Measurements from ENCODE around the gene EIF4E1B.
A peak's percentile ranks its signal among the peaks of the same experiment; 100 is the strongest.

The EIF4E1B gene

GRCh38 chr5:176667637-176668036 is 37.2 kb downstream of the EIF4E1B start:
- DNase-seq: no peak

- no peak for DNase-seq
These were observed 40.0 kb downstream of the EIF4E1B start for GRCh38 chr5:176670449-176670848.

- no peak for DNase-seq
These were observed 40.9 kb downstream of the EIF4E1B start for GRCh38 chr5:176671399-176671798.

- no peak for DNase-seq
These were observed 41.6 kb downstream of the EIF4E1B start for GRCh38 chr5:176671890-176672747.

DNA sequence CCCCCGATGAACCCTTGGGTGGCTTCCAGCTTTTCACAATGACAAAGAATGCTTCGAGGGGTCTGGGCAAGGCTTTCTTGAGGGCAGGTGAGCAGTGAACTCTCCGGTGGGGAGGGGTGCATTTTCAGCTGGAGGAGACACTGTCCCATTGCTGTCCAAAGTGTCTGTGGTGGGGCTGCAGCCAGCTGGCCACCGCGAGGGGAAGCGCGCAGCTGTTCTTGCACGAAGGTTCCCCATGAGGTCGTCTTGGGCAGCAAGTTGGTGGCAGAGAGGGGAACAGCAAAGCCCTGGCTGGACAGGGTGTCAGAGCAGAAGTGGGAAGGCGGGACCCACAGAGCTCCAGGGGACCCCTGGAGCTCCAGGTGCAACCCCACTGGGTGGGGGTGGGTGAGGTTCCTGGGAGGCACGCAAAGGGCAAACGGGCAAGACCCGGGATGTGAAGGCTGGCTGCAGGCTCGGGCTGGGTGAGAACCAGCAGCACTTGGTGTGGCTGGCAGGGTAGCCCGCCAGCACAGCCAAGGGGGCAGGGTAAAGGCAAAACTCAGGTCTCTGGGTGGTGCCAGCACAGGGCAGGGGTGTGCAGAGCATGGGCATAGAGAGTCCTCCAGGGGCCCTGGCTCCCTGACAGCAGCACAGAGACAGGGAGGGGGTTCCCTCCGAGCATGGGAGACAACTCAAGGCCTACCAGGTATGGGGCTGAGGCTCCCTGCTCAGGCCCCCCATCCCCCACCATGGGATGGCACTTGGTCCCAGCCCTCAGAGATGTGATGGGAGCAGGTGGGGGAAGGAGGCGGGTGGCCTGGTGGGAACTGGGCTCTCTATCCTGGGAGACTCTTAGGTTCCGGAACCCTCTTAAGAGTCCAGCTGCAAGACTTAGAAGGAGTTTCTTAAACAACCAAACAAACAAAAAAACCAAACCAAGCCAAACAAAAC is 43.4 kb downstream of the EIF4E1B start:
- DNase-seq: no peak

DNA sequence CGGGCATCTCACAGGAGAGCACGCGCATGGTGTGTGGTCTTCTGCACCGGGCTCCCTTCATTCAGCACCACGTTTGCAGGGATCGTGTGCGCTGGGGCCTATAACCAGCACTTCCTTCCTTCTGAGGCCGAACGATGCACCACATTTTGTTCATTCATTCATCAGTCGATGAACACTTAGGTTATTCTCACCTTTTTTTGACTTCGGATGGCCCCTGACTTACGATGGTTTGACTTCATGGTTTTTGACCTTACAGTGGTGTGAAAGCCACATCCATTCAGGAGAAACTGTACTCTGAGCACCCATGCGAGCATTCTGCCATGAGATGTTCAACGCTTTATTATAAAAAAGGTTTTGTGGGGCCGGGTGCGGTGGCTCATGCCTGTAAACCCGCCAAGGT is 44.3 kb downstream of the EIF4E1B start:
- DNase-seq: no peak

DNA sequence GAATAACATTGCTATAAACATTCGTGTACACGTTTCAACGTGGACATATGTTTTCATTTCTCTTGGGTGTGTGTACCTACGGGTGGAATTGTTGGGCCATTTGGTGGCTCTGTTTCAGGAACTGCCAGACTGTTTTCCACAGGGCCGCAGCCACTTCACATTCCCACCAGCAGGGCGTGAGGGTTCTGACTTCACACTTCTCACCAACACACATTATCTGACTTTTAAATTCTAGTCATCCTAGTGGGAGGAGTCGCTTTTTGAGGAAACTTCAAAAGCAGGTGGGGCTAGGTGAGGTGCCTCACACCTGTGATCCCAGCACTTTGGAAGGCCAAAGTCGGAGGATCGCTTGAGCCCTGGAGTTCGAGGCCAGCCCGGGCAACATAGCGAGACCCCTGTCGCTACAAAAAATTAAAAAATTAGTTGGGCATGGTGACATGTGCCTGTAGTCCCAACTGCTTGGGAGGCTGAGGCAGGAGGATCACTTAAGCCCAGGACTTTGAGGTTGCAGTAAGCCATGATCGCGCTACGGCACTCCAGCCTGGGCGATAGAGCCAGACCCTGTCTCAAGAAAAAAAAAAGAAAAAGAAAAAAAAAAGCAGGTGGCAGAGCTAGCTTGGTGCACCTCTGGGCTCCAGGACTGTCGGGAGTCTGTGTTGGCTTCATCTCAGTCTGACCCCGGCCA is 45.3 kb downstream of the EIF4E1B start:
- DNase-seq: no peak

- no peak for DNase-seq
These were observed 45.9 kb downstream of the EIF4E1B start for GRCh38 chr5:176676361-176676824.

GRCh38 chr5:176677209-176677939 is 46.9 kb downstream of the EIF4E1B start:
- no peak for DNase-seq

DNA sequence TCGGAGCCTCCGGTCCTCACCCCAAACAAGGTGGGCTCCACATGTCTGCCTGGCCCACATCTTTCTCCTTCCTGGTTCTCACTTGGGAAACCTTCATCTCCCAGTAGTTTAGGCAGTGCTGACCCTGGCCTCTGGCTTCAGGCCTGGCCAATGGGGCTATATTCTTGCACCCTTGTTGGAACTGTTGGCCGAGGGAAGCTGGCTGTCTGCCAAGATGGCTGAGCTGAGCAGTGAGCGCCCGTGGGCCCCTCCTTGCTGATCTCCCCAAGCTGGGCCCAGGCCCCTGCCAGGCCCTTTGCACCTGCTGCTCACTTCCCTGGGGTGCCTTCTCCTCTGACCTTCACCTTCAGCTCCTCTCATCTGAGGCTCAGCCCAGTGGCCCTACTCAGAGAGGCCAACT is 48.1 kb downstream of the EIF4E1B start:
- no peak for DNase-seq

- no peak for DNase-seq
These were observed 49.1 kb downstream of the EIF4E1B start for GRCh38 chr5:176679365-176680225.

DNA sequence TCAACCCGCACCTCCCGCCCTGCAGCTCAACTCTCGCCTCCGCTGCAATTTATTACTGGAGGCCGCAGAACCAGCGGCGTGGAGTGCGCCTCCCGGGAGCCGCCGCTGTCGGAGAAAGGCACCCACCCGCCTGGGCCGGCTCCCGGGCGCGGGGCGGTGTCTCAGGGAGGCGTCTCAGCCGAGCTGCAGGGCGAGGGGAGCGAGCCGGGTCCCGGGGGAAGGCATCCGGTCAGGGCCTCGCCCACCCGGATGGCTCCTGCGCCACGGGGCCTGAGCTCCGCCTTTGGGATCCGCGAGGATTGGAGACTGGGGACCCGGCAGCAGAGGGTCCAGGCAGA is 49.7 kb downstream of the EIF4E1B start:
- DNase-seq: no peak

GRCh38 chr5:176682016-176682531 is 51.6 kb downstream of the EIF4E1B start:
- no peak for DNase-seq

DNA sequence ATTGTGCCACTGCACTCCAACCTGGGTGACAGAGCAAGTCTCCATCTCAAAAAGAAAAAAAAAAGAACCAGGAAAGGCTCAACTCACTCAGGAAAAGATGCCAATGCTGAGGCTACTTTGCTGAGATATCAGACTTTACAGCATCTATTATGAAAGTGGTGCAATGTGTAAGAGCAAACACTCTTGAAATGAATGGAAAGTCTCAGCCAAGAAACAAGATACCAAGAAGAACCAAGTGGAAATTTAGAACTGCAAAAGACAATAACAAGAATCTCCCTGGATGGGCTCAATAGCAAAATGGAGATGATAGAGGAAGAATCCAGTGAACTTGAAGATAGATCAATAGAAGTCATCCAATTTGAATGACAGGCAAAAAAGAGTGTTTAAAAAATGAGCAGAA is 54.5 kb downstream of the EIF4E1B start:
- no peak for DNase-seq

- no peak for DNase-seq
These were observed 56.8 kb downstream of the EIF4E1B start for GRCh38 chr5:176687247-176687646.

- DNase-seq: no peak
These were observed 57.4 kb downstream of the EIF4E1B start for GRCh38 chr5:176687881-176688280.

GRCh38 chr5:176690911-176691310 is 60.4 kb downstream of the EIF4E1B start:
- no peak for DNase-seq

GRCh38 chr5:176691524-176691923 is 61.0 kb downstream of the EIF4E1B start:
- DNase-seq: no peak

DNA sequence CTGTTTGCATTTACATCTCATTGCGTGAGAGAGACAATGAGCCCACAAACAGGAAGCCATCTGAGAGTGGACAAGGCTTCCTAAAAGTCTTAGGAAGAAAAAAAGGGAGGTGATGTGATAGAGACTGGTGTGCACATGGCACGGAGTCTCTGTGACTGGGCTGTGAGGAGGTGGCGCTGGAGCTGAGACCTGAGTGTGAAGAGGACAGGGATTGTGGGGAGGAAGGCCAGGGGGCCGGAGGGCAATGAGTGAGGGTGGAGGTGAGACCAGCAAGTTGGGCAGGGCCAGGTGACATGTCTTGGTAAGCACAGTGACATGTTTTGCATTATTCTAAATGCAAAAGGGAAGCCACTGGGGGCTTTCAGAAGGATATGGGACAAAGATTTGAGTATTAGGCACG is 61.9 kb downstream of the EIF4E1B start:
- no peak for DNase-seq

GRCh38 chr5:176692839-176693476 is 62.5 kb downstream of the EIF4E1B start:
- DNase-seq: peak; percentile 87

- DNase-seq: peak; percentile 39
These were observed 63.0 kb downstream of the EIF4E1B start for GRCh38 chr5:176693477-176693851.

Measured in NCI-H748 treated with DMSO at 0.1 percent for 48 hours (cell line).